GM19238 (cell line): ENCODE results near the gene TECPR2.
"Not testable (repeated sequence)": the region's sequence is repeated elsewhere in the genome, so short reads cannot be mapped to it uniquely, and the experiment has no call there.

ENCODE experiments used
- DNase-seq: peaks from one replicate; pipeline ENCODE4 v3.0.0; 2011; ENCODE audit warnings: low spot score; ENCODE audit not compliant: insufficient read length

Gene TECPR2

GRCh38 chr14:102330806-102331205 is 31.9 kb upstream of the TECPR2 start:
- no peak for DNase-seq

DNA sequence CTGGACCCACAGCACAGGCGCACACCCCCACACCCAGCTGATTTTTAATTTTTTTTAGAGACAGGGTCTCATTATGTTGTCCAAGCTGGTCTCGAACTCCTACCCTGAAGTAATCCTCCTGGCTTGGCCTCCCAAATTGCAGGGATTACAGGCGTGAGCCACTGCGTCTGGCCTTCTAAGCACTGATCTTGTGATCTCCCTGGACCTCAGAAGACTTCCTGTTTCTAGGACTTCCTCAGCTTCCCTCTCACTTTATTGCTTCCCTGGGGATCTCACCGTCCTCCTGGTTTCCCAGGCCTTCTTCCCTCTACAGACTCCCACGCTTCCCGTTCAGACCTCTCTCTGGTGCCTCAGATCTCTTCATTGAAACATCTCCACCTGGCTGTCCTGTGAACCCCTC is 29.4 kb upstream of the TECPR2 start:
- DNase-seq, result no peak

DNA sequence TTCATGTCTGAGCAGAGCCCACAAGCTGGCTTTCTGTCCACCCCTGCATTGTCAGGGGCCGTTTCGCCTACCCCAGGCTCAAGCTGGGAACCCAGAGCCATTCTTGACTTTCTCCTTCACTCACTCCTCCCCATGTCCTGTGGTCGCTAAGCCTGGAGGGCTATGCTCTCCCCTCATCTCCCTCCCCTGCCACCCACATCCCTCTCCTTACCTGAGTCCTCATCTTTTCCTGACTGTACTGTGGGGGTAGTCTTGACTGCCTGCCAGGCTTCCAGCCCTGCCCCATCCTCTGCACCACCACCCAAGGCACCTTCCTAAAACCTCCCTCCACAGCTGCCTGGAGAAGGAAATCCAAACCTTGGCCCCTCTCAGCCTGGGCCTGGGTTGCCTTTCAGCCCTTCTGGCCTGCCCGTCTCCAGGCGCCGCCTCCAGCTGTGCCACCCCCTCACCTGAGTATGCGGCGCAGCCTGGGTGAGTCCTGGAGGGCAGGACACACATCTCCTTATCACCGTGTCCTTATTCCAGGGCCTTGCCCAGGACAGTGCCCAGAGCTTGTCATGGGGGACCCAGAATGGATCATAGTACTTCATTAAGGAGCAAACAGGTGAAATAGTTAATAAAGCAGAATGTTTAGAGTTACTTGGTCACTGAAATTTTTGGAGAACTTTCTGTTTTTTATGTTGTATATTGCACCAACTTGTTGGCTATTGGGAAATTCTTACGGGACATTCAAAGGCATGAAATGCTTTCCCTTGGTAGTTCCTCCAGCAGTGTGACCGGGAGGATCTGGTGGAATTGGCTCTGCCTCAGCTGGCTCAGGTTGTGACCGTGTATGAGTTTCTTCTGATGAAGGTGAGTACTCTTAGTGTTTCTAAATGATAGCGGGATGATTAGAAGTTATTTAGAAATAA is 28.7 kb upstream of the TECPR2 start:
- DNase-seq, result no peak

GRCh38 chr14:102335163-102335562 is 27.6 kb upstream of the TECPR2 start:
- DNase-seq, result no peak

- DNase-seq, result no peak
Observed at GRCh38 chr14:102338724-102339123, 24.0 kb upstream of the TECPR2 start.

DNA sequence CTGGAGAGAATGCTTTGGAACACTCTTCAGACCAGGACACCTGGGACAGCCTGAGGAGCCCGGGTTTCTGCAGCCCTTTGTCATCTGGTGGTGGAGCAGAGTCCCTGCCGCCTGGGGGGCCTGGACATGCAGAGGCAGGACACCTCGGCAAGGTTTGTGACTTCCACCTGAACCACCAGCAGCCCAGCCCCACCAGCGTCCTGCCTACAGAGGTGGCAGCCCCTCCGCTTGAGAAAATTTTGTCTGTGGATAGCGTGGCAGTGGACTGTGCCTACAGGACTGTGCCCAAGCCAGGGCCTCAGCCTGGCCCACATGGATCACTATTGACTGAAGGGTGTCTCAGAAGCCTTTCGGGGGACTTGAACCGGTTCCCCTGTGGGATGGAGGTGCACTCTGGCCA is 21.2 kb upstream of the TECPR2 start:
- DNase-seq, result no peak

- DNase-seq, result no peak
Observed at GRCh38 chr14:102342238-102342637, 20.5 kb upstream of the TECPR2 start.

DNA sequence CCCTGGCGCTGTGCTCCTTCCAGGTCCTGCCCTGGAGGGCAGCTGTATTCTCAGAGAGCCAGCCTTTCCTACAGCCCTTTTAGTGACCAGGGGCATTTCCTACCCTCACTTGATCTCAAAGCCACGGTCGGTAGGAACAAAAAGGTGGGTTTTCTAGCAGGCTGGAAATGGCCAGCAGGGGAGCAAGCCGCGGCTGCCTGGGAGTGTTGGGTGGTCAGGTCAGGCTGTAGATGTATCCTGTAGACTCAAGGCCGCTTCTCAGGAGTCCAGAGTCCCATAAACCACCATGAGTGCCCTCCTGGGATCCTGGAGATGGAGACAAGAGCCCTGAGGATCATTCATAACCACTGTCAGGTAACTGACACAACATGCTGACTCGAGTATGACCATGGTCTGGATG is 18.7 kb upstream of the TECPR2 start:
- no peak for DNase-seq

DNA sequence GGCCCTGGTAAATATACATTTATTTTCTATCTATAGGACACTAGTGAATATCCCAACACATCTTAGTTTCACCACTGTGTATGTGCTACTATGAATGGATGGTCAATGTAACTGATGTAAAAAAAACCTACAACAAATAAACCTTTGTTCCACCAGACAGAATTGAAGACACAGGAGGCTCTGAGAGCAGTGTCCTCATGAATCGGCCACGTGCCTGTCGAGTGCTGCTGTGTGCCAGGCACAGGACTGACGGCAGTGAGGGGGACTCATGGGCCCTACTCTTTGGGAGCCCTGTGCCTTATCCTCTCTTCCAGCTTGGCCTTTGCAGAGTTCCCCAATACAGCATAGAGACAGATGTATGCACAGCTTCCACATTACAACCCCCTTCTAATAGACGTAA is 18.3 kb upstream of the TECPR2 start:
- DNase-seq, result no peak

DNA sequence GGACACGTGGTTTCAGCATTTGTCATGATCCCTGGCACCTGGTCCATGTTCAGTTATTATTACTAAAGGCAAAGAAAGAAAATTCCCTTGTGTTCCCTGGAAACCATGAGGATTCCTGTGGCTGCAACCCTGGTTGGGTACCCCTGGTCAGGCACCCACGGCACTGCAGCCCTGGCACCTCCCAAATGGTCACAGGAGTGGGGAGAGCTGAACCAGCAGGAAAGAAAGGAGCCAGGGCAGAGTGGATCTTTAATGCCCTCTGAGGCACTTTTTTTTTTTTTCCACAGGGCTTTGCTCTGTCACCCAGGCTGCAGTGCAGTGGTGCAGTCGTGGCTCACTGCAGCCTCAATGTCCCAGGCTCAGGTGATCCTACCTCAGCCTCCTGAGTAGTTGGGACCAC is 17.5 kb upstream of the TECPR2 start:
- DNase-seq, result no peak

DNA sequence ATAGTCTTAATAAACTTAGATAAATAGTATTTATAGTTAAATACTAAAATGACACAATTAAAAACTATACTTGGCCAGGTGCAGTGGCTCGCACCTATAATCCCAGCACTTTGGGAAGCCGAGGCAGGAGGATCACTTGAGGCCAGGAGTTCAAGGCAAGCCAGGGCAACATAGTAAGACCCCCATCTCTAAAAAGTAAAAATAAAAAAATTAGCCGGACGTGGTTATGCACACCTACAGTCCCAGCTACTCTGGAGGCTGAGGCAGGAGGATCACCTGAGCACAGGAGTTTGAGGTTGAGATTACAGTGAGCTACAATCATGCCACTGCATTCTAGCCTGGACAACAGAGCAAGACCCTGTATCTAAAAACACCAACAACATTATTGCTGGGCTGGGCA is 16.1 kb upstream of the TECPR2 start:
- no peak for DNase-seq

DNA sequence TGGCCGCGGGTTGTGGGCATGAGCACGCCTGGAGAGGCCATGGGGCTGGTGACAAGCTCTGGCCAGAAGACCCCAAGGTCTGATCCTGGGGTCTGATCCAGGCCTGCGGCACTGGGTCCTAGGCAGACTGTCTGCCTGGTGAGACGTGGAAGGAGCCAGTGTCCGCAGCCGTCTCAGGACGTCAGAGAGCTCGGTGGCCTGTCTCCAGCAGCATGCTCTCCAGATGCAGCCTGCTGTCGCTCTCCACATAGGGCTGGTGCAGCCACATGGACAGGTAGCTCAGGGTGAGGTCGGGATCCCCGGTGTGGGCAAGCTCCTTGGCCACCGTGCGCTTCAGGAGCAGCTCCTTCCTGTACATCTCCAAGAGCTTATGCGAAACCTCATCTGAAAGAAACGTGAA is 14.4 kb upstream of the TECPR2 start:
- DNase-seq, result no peak

DNA sequence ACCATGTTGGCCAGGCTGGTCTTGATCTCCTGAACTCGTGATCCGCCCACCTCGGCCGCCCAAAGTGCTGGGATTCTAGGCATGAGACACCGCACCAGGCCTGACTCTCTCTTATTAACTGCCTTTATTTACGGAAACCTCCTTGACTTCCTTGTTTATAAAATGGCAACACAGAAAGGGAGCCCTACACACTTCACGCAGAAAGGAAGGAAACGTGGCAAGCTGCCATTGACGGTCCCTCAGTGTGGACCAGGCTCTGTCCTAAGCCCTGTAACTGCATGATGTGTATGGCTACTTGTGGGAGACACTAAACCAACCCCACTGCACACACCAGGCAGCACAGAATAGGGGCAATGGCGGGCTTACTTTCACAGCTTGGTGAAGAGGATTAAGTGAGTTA is 11.7 kb upstream of the TECPR2 start:
- DNase-seq, result no peak

DNA sequence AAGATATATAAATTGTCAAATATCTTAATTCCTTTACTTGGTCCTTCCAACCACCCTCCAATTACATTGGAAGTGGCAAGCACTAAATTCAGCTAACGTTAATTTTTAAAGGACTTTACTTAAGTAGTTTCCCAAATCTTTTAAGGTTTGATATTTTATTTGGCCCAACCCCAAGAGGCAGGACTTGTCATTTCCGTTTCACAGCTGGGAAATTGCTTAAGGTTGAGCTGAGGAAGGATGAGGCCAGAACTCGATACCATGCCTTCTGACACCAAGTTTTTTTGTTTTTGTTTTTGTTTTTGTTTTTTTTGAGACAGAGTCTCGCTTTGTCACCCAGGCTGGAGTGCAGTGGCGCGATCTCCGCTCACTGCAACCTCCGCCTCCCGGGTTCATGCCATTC is 11.1 kb upstream of the TECPR2 start:
- DNase-seq, result not testable (repeated sequence)

DNA sequence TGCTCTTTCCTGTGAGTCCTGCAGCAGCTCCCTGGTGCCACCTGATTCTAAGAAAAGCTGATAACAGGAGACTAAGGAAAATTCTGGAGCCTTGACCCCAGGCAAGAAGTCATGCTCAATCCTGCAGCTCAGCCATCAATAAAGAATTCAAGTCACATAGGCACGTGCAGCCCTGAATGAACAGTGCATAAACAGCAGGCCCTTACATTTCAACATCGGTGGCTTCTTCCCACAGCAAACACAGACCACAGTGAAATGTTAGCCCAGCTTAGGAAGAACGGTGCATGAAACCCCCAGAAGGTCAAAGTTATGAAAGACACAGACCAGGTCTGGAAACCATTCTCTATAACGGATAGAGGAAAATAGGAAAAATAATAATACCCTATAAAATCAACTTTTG is 10.5 kb upstream of the TECPR2 start:
- no peak for DNase-seq

DNA sequence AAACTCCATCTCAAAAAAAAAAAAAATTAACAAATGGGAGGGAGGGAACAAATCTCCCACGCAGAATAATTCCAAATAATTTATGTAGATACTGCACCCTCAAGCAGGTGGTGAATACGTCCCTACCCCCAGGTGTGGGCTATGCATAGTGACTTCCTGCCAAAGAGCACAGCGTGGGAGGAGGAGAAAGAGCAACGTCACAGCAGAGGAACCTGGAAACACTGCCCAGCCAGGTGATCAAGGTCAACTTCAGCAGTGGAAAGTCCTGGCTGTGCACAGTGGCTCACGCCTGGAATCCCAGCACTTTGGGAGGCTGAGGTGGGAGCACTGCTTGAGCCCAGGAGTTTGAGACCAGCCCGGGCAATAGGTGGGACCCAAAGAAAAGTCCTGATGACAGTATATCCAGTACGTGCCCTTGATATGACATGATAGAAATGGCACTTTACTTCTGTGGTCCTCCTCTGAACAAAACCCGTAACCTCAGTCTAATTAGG is 9.6 kb upstream of the TECPR2 start:
- no peak for DNase-seq

DNA sequence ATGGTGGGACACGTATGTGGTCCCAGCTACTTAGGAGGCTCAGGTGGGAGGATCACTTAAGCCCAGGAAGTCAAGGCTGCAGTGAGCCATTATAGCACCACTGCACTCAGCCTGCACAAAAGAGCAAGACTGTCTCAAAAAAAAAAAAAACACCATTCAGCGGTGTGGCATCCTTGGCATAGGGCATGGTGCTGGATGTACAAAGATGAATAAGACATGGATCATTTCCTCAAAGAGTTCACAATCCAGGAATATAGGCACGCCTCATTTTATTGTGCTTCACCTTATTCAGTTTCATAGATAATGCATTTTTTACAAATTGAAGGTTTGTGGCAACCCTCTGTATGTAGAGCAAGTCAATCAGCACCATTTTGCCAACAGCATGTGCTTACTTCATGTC is 6.5 kb upstream of the TECPR2 start:
- DNase-seq, result no peak

GRCh38 chr14:102359341-102359740 is 3.4 kb upstream of the TECPR2 start:
- no peak for DNase-seq

- DNase-seq, result no peak
Observed at GRCh38 chr14:102360388-102360787, 2.4 kb upstream of the TECPR2 start.

DNA sequence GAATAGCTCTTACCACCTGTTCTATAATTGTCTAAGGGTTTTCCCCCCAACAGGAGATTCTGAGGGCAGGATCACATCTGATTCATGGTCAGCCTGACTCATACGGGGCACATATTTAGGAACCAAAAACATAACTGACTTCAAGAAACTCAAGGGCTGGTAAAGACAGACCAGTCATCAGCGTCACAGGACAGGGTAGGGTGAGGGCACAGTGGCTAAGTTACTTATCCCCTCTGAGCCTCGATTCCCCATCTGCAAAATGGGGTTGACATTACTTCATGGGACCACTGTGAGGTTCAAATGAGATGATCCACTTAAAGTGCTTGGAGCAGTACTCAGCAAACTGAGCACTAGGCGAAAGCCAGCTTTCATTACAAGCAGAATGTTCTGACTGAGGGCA is 657 bp upstream of the TECPR2 start:
- DNase-seq, result peak; percentile 30

GRCh38 chr14:102363182-102363943 is 622 bp downstream of the TECPR2 start:
- peak; percentile 16 for DNase-seq

- DNase-seq, result no peak
Observed at GRCh38 chr14:102370305-102370809, 7.6 kb downstream of the TECPR2 start.
